ENCODE data around the gene MRPL36.

MRPL36 gene

DNA sequence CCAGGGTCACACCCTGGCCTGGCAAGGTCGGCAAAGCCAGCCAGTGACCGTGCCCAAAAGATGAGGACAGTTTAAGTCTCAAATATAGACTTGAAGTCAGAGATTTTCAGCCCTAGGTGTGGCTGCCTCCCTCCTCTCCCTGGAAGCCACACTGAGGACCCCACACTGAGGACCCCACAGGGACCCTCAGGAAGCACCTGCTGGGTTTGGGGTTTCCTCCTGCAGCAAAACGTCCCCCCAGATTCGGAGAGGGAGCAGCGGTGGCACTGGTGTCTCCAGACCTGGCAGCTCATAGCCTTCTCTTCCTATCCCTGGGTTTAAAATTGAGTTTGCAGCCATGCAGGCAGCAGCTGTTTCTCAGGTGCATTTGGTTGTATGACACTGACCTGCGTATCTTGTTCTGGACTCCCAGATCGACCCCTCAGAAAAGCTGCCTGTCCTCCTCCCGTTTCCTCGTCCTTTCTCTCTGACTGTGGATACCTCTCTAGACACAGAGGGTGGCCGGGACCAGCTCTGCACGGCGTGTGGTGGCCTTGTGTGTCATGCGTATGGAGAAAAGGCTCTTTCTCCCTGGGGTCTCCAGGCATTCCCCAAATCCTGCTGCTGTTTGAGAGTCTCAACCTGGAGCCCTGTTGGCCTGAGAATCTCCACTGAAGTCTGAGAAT, 36.6 kb downstream of the MRPL36 start:
- no peak for DNase-seq

DNA sequence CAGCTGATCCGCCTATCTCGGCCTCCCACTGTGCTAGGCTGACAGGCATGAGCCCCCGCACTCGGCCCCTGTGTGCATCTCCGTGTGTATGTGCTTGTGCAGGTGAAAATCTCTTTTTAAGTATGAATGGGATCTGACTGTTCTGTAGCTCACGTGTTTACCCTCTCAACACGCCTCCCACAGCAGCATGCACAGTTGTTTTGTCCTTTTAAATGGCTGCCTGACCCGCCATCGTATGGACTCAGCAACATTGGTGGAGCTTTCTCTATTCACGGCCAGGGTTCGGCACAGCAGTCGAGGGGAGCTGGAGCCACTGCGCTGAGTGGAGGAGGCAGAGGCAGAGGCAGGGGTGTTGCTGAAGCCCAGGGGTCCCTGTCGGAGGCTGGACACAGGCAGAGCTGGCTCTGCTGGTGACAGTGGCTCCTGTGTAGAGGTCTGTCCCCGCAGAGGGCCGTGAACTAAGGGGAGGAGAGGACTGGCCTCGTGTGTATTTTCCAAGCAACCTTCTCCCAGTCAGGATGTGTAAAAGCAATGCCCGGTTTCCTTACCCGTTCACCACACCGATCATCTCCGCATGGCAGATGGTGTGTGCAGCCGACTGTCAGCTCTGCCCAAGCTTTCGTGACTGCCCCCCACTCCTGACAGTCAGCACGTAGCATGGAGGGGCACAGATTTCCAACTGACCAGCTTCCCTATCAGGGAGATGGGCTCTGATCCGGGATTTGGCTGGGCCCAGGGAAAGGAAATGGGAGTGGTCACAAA, 37.3 kb downstream of the MRPL36 start:
- no peak for DNase-seq

DNA sequence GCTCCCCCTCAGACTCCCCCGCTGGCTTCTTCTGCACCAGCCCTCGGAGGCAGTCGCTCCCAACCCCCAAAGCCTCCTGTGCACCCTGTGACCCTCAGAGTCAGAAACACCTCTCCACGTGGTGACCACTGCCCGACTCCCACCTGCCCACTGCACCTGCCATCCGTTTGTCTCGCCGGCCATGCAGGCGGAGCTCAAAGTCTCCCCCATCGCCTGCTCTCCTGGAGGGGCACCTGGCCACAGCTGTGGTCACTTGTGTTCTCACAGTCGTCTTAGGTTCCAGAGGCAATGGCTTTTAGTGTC, 38.2 kb downstream of the MRPL36 start:
- DNase-seq, result no peak

DNA sequence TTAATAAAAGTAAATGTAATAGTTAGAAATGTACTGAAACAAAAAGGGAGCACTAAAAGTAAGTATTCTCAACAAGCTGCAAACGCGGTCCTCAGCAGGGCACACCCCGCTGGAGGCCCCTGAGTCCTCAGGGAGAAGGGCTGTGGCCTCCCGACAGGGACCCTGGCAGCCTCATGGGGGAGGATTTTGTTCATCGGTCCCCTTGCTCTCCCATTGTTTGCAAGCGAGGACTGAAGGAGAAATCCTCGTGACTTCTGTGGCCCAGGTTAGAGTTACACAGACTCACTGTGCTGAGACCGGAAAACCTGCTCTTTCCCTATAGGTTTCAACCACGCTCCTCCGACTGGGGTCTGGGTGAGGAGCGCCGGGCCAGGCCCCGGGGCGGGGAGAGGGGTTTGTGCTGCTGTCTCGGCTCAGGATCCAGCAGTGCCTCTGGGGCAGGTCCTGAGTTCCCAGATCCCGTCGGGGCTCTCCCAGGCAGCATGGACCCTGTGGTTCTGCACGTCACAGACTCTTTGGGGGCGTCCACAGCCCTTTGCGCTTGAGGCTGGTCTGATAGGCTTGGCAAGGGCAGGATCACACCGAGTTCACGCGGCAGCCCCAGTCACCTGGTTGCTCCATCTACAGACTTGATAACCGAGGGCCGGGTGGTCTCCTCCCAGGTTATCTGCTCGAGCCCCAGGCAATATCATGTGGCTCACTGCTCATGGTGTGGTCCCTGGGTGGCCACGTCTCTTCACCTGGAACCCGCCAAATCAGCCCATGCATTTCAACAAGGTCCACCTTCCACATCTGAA, 38.8 kb downstream of the MRPL36 start:
- DNase-seq, result no peak

DNA sequence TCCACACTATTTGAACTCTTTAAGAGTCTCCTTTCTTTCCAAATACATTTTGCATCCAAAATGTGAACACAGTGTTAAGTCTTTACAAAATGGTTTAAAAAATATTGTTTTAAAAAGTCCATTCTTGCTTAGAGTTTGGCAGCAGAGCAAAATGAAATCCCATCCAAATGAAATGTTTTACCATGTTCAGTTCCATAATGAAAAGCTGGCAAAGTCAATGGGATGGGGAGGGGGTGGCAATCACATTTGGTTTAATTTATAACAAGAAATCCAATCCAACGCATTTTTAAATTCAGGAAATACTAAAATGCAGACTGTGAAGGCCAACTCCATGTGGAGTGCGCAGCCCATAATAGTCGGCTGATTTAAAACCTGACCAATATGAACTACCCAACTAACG, 39.4 kb downstream of the MRPL36 start:
- DNase-seq, result no peak

DNA sequence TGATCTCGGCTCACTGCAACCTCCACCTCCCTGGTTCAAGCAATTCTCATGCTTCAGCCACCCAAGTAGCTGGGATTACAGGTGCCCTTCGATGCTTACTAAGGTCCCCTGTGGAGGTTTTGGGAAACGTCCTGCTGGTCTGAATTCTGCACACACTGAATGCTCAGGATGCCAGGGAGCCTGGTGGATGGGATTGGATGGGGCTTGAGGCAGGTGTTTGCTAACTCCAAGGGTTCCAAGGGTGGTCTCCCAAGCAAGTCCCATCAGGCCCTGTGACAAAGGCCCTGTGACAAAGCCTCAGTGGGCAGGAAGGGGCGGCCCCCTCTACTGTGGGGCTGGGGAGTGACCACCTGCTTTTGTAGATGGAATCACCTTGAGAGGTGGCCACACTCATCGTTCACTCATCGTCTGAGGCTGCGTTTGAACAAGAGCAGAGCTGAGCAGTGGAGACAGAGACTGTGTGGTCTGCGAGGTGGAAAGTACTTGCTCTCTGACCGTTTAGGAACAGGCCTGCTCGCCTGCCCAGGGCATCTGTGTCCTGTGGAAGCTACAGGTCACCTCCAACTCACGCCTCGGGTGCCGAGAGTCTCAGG, 40.2 kb downstream of the MRPL36 start:
- no peak for DNase-seq

DNA sequence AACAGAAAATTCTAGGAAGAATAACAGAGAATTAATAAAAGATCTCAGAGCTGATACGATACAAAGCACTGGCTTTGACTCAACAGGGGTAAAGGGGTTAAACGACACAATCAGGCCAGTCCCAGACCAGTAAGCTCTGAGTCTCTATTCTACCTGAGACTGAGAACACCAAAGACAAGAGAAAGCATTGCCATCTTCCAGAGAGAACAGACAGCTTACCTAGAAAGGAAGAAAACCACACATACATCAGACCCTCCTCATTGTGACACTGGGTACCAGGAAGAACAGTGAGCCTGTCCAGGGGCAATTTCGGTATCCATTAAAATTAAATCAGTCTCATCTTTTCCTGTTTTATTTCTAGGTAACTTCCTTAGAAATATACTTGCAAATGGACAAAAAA, 41.1 kb downstream of the MRPL36 start:
- no peak for DNase-seq

DNA sequence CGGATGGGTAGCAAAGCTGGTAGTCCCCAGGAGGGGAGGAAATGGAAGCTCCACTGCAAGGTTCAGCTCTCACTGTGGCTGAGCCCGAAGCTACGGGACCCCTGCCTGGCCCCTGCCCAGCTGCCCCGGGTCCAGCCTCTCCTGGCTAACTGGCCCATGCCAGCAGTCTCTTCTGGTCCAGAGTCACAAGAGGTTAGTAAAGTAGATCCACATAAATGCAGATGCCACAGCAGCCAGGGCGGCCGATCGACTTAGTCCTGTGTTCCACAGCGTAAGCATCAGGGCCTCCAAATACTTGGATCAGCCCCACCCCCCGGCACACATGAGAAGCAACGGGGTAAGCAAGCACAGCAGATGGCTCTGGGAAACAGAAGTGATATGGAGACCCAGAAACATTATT, 42.1 kb downstream of the MRPL36 start:
- DNase-seq, result no peak

DNA sequence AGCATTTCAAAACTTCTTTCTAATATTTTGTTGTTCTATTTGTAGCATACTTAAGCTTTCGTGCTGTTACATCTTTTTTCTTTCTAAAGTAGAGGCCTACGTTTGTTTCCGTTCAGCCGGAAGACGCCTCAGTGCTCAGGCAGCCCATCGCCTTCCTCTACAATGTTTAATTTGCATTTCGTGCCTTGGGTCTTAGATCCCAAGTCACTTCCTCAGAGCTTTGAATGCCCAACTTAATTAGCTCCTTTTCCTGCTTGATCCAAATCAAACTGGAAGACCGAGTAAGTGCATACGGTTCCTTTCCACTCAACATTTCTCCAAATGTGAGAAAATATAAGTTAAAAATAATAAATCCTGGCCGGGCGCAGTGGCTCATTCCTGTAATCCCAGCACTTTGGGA, 43.2 kb downstream of the MRPL36 start:
- DNase-seq, result no peak

DNA sequence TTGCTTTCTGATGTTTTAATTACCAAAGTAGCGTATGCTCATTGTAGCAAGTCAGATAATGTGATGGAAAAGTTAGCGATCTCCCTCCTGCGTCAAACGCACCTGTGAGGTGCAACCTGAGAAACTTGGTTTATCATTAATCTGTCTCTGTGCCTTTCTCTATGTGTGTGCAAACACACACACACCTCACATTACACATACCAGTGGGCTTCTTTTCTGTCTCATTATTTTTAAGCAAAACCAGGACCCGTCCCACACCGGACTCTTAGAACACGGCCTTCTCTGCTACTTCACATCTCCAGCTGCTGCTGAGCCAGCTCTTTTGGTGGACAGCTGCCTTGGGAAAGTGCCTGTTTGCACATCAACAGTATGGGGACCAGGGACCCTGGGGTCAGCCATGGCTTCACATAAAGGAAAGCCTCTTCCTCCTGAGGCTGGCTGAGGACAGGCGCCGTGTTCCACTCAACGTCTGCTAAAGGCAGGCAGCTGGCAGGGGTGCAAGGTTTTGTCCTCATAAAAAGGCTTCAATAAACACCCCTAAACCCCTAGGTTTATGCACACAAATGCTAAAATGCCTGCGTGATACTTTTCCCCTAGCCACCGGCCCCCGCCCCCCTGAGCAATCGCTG, 44.2 kb downstream of the MRPL36 start:
- DNase-seq, result no peak

DNA sequence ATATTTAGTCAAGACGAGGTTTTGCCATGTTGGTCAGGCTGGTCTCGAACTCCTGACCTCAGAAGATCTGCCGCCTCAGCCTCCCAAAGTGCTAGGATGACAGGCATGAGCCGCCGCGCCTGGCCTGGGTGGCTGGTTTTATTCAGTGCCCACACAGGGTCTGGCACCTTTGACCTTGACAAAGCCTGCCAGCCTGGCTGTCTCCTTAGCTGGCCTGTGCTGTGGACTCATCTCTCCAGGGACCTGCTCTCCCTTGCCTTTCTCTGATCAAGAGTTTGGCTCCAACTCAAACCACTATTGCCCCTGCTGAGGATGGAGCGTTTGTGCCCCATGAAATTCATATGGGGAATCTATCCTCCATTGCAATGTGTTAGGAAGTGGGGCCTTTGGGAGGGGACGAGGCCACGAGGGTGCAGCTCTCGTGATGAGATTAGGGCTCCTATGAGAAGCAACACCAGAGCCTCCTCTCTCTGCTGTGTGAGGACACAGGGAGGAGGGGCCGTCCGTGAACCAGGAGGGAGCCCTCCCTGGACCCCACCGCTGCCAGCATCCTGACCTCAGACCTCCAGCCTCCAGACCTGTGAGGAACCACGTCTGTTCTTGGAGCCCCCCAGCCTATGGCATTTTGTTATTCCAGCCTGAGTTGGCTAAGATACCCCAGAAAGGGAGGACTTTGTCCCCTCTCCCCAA, 45.0 kb downstream of the MRPL36 start:
- DNase-seq, result no peak

DNA sequence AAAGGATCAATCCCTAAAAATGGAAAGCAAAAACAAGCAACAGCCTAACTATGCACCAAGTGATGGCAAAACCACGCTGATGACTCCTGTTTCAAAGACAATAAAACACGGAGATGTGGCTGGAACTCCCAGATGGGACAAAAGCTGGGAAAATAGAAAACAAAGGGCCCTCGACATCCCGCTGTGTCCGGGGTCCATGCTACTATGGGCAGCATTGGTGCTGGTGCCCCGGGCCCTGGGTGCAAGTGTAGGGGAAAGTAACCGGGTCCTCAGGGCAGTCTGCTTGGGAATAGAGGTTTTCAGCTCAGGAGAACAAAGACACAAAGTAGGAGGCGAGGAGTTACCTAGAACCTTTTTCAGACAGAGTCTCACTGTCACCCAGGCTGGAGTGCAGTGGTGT, 46.1 kb downstream of the MRPL36 start:
- no peak for DNase-seq

DNA sequence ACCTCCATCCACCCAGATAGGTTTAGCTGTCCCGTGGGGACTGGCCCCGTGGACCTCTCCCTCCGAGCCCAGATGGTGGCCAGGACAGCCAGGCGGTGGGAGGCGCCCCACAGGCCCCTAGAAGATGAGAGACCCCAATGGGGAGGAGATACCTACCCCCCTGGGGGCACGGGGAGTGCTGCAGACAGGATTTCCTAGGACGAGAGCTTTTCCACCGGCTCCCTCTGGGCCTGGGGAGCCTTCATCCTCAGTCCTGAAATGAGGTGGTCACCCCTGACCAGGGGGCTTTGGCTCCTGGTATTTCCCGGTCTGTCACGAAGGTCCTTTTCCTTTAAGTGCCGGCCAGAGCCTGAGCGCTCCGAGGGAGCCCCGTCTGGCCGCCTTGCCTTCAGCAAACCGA, 46.8 kb downstream of the MRPL36 start:
- no peak for DNase-seq

DNA sequence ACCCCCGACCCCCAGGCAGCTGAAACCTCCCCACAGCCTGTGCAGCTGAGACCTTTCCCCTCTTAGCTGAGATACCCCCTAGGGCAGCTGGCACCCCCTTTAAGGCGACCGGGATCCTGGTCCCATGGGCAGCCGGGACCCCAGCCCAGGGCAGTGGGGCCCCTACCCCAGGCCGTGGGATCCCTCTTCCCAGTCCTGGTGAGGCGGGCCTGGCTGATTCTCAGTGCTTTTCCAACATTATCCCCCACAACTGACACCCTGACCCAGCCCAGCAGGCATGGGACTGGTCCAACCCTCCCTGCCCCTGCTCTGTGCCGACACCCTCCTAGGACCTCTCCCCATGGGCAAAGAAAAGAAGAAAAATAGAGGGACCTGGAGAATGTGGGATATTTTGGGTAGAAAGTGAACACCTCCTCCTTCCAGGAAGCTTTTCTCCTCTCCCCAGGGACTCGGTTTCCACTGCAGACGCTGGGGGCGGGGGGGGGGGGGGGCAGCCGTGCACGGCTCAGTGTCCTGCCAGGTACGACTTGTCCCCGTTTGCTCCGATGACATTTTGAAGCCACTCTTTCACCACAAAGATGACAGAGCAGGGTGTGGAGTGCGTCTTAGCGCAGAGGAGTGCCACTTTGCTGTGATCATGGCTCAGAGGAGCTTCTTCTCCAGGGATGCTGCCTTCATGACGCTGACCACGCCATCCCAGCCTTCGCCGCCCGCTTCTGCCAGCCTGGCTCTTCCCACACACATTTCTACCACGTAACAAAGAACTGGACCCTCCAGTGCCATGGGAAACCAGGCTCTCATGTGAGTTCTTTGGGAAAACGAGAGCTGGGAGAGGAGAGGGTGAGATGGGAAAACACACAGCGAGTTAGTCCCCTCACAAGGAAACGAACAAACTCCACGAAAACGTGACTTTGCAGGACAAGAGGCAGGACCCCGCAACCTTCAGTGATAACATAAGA, 47.5 kb downstream of the MRPL36 start:
- no peak for DNase-seq

DNA sequence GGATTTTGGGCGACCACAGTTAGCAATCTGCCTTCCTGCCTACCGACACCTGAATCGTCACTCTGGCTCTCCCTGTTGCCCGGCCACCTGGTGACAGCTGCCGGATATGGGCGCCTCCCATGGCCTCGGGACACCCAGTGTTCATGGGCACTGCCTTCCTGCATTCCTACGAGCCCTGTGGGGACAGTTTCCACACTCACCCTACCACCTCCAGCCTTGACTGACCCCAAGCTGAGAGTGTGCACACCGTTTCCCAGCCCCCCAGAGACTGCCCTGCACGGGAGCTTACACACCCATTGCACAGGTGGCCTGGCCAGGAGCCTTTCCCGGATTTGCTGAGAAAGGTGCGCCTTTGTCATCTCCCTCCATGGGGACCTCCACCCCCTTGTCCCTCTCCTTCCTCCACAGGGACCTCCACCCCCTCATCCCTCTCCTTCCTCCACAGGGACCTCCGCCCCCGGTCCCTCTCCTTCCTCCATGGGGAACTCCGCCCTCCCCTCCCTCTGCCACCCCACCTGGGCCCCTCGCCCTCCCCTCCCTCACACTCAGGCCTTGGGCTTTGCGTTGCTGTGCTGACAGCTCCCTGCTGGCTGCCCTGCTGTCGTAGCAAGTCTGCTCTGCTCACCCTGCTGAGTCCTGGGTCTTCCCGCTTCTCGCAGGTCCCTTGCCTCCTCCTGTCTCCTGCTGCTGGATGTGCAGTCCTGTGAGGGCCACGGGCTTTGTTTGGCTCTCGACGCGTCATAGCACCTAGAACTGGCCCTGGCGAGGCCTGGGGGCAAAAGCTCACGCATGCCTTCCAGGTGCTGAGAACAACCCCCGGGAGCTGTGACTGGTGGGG, 48.4 kb downstream of the MRPL36 start:
- no peak for DNase-seq

DNA sequence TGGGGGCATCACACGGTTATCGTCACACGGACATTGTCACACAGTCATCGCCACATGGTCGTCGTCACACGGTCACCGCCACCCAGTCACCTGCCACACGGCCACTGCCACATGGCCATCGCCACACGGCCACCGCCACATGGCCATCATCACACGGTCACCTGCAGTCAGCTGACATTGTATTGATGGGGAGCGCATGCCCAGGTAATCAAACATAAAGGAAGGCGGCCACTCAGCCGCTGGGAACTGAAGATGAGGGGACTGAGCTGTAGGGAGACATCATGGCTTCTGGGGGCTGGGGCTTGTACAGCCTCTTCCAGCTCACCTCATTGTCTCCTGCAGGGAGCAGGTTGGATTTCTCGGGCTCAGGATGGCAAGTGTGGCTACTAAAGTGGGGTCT, 49.2 kb downstream of the MRPL36 start:
- no peak for DNase-seq

DNA sequence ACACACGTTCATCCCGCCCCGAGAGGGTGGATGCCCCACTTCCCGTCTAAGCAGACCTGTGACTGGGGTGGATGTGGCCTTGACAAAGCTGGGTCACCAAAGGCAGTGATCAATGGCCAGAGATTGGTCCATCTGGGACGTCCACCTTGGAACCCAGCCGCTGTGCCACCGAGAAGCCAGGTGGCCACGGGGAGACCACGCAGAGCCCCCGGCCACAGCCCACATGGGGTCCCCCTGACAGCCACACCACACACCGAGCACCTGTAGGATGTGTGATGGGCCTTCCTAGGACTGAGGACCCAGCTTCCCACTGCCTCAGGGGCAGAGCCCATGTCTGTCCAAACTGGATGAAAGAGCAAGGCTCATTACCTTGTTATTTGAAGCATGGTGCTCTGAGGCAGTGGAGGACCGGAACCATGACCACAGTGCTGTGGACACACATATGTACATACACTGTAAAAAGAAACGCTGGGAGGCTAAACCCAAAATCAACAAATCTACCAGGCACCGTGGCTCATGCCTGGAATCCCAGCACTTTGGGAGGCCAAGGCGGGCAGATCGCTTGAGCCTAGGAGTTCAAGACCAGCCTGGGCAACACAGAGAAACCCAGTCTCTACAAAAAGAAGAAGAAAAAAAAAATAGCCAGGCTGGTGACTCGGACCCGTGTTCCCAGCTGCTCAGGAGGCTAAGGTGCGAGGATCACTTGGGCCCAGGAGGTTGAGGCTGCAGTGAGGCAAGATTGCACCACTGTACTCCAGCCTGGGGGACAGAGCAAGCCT, 50.1 kb downstream of the MRPL36 start:
- DNase-seq, result no peak

DNA sequence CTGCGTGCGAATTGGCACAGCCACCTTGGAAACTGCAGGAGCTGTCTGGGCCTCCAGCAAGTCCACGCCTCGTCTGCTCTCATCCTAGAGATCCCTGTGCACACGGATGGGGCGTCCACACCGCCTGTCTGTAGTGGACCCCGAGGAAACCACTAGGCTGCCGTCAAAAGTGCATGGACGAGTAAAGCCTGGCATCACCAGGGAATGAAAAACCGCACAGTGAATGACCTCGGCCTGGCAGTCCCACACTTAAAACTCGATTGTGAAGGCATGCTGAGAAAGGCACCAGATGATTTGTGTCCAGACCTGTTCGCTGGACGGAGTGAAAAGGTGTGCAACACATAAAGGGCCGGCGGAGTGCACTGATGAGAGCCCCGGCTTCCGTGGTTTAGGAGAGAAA, 50.8 kb downstream of the MRPL36 start:
- no peak for DNase-seq
